ENCODE measurements around the gene TKTL2.

TKTL2 gene

GRCh38 chr4:163473576-163473975, at the start of gene TKTL2:
Gene TKTL2 (minus strand): TSS chr4:163473754. CDS start chr4:163473734, 20 bp downstream.
- no peak for DNase-seq (ENCODE audit: low spot score)

- DNase-seq (ENCODE audit: low spot score): no peak
These were observed 41.6 kb upstream of the TKTL2 start for GRCh38 chr4:163515198-163515597.

- no peak for DNase-seq (ENCODE audit: low spot score)
These were observed 31.8 kb upstream of the TKTL2 start for GRCh38 chr4:163505374-163505773.

- no peak for DNase-seq (ENCODE audit: low spot score)
These were observed 27.0 kb upstream of the TKTL2 start for GRCh38 chr4:163500586-163500985.

GRCh38 chr4:163495900-163496299, 22.3 kb upstream of the TKTL2 start:
- no peak for DNase-seq (ENCODE audit: low spot score)

GRCh38 chr4:163494360-163495241, 21.0 kb upstream of the TKTL2 start, which contains the start of gene TMA16:
Gene TMA16 (plus strand): TSS chr4:163494690. CDS start chr4:163494802, 112 bp downstream.
- peak; percentile 89 for DNase-seq (ENCODE audit: low spot score)

- no peak for DNase-seq (ENCODE audit: low spot score)
These were observed 20.2 kb upstream of the TKTL2 start for GRCh38 chr4:163493643-163494359.

GRCh38 chr4:163492951-163493504, 19.5 kb upstream of the TKTL2 start:
- no peak for DNase-seq (ENCODE audit: low spot score)

GRCh38 chr4:163489929-163490328, 16.4 kb upstream of the TKTL2 start:
- no peak for DNase-seq (ENCODE audit: low spot score)

- no peak for DNase-seq (ENCODE audit: low spot score)
These were observed 12.8 kb upstream of the TKTL2 start for GRCh38 chr4:163486321-163486720.

- no peak for DNase-seq (ENCODE audit: low spot score)
These were observed 12.0 kb upstream of the TKTL2 start for GRCh38 chr4:163485589-163485988.

GRCh38 chr4:163484906-163485305, 11.4 kb upstream of the TKTL2 start:
- peak; percentile 73 for DNase-seq (ENCODE audit: low spot score)

- no peak for DNase-seq (ENCODE audit: low spot score)
These were observed 8.6 kb upstream of the TKTL2 start for GRCh38 chr4:163482190-163482589.

- DNase-seq (ENCODE audit: low spot score): no peak
These were observed 3.3 kb upstream of the TKTL2 start for GRCh38 chr4:163476761-163477438.

GRCh38 chr4:163474027-163474426, 473 bp upstream of the TKTL2 start:
- DNase-seq (ENCODE audit: low spot score): no peak

- no peak for DNase-seq (ENCODE audit: low spot score)
These were observed 424 bp downstream of the TKTL2 start for GRCh38 chr4:163473130-163473529.

- DNase-seq (ENCODE audit: low spot score): no peak
These were observed 3.2 kb downstream of the TKTL2 start for GRCh38 chr4:163470391-163470790.

GRCh38 chr4:163467082-163467770, 6.3 kb downstream of the TKTL2 start:
- DNase-seq (ENCODE audit: low spot score): no peak

GRCh38 chr4:163462556-163462955, 11.0 kb downstream of the TKTL2 start:
- DNase-seq (ENCODE audit: low spot score): no peak

- no peak for DNase-seq (ENCODE audit: low spot score)
These were observed 24.9 kb downstream of the TKTL2 start for GRCh38 chr4:163448540-163449203.

- DNase-seq (ENCODE audit: low spot score): no peak
These were observed 26.1 kb downstream of the TKTL2 start for GRCh38 chr4:163447481-163447880.
